ENCODE results near the gene MGA. TPM values are rescaled to one million over a fixed set of nuclear protein-coding genes. Genes with fewer than 3 reads are reported as not detected.

Gene MGA
- total RNA-seq, 1 donor from 2014 or later, result 112 TPM

GRCh38 chr15:41658689-41659088 is 1.5 kb upstream of the MGA start:
- no peak for DNase-seq

- DNase-seq, result no peak
Measured at GRCh38 chr15:41659190-41659589, 1.0 kb upstream of the MGA start.

- DNase-seq, result no peak
Measured at GRCh38 chr15:41659855-41660234, 360 bp upstream of the MGA start.

- DNase-seq, result no peak
Measured at GRCh38 chr15:41661078-41661517, 893 bp downstream of the MGA start.

GRCh38 chr15:41661518-41662225 is 1.5 kb downstream of the MGA start:
- peak; percentile 79 for DNase-seq

- no peak for DNase-seq
Measured at GRCh38 chr15:41666353-41666920, 6.2 kb downstream of the MGA start.

- DNase-seq, result no peak
Measured at GRCh38 chr15:41669701-41670100, 9.5 kb downstream of the MGA start.

GRCh38 chr15:41671656-41672648 is 11.7 kb downstream of the MGA start:
- no peak for DNase-seq

- DNase-seq, result no peak
Measured at GRCh38 chr15:41675337-41675736, 15.1 kb downstream of the MGA start.

GRCh38 chr15:41678742-41679141 is 18.5 kb downstream of the MGA start:
- no peak for DNase-seq

- DNase-seq, result no peak
Measured at GRCh38 chr15:41683955-41684354, 23.8 kb downstream of the MGA start.

GRCh38 chr15:41688671-41689070 is 28.5 kb downstream of the MGA start:
- no peak for DNase-seq

- DNase-seq, result no peak
Measured at GRCh38 chr15:41689083-41689482, 28.9 kb downstream of the MGA start.

- no peak for DNase-seq
Measured at GRCh38 chr15:41689834-41690233, 29.6 kb downstream of the MGA start.

- DNase-seq, result no peak
Measured at GRCh38 chr15:41690636-41691035, 30.4 kb downstream of the MGA start.

- DNase-seq, result no peak
Measured at GRCh38 chr15:41691471-41691870, 31.3 kb downstream of the MGA start.

GRCh38 chr15:41692049-41692448 is 31.8 kb downstream of the MGA start:
- no peak for DNase-seq

- DNase-seq, result no peak
Measured at GRCh38 chr15:41693757-41694156, 33.6 kb downstream of the MGA start.

- DNase-seq, result no peak
Measured at GRCh38 chr15:41695750-41696436, 35.7 kb downstream of the MGA start.

GRCh38 chr15:41698779-41699178 is 38.6 kb downstream of the MGA start:
- no peak for DNase-seq

- no peak for DNase-seq
Measured at GRCh38 chr15:41703120-41703519, 42.9 kb downstream of the MGA start.

GRCh38 chr15:41713047-41713446 is 52.8 kb downstream of the MGA start:
- DNase-seq, result no peak

- no peak for DNase-seq
Measured at GRCh38 chr15:41714291-41714690, 54.1 kb downstream of the MGA start.

Measured in occipital lobe (tissue), 2 donors.